ENCODE data around the gene IRF2.

The IRF2 gene

GRCh38 chr4:184453365-184454160 lies 20.8 kb downstream of the IRF2 start:
- Histone ChIP-seq H3K27ac (peak overlapping the region; percentile 81), H3K27me3 (replicated peaks) (no peaks in the 10 kb centered on the region), H3K4me3 (ENCODE audit: low read depth, low read length) (no peak overlapping the region), H3K36me3 (replicated peaks) (no peaks in the 10 kb centered on the region)
- peak; percentile 91 for DNase-seq
- no peak for TF ChIP-seq CTCF (IDR thresholded peaks at IDR 0.05; ENCODE audit: low read depth, low read length, missing control alignments)
- in situ Hi-C loops (cut with HindIII; ENCODE audit: low pct_ligation_motif_present, low sequenced_read_pairs), result no loop called here

DNA sequence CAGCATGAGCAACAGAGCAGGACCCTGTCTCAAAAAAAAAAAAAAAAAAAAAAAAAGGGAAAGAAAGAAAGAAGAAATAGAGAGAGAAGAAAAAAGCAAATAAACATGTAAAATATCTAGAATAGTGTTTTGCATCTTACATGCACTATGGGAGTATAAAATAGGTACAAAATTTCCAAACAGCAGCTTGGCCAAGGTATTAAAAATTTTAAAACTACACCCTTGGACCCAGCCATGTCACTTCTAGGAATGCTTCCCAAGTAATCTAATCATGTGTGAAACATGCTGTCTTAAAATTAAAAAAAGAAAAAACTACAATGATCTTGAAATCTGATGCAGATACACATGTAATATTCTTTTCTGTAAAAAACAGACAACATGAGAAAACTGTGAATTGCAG lies 21.6 kb downstream of the IRF2 start:
- in situ Hi-C loops (cut with HindIII; ENCODE audit: low pct_ligation_motif_present, low sequenced_read_pairs), result no loop called here
- no peak overlapping the region for H3K4me3 ChIP-seq (ENCODE audit: low read depth, low read length)
- H3K27me3 ChIP-seq (replicated peaks), result no peaks in the 10 kb centered on the region
- no peaks in the 10 kb centered on the region for H3K36me3 ChIP-seq (replicated peaks)
- DNase-seq, result no peak
- TF ChIP-seq CTCF (IDR thresholded peaks at IDR 0.05; ENCODE audit: low read depth, low read length, missing control alignments), result no peak
- no peak overlapping the region for H3K27ac ChIP-seq

GRCh38 chr4:184451726-184452125 lies 22.6 kb downstream of the IRF2 start:
- no peak overlapping the region for H3K4me3 ChIP-seq (ENCODE audit: low read depth, low read length)
- in situ Hi-C loops (cut with HindIII; ENCODE audit: low pct_ligation_motif_present, low sequenced_read_pairs), result no loop called here

GRCh38 chr4:184450743-184451535 lies 23.4 kb downstream of the IRF2 start:
- DNase-seq, result no peak
- no peak overlapping the region for H3K4me3 ChIP-seq (ENCODE audit: low read depth, low read length)

More at GRCh38 chr4:184451726-184452125, 22.6 kb downstream of the IRF2 start:
- no peak for TF ChIP-seq CTCF (IDR thresholded peaks at IDR 0.05; ENCODE audit: low read depth, low read length, missing control alignments)
- Histone ChIP-seq H3K36me3 (replicated peaks) (no peaks in the 10 kb centered on the region), H3K27ac (no peak overlapping the region), H3K27me3 (replicated peaks) (no peaks in the 10 kb centered on the region)
- DNase-seq, result no peak

DNA sequence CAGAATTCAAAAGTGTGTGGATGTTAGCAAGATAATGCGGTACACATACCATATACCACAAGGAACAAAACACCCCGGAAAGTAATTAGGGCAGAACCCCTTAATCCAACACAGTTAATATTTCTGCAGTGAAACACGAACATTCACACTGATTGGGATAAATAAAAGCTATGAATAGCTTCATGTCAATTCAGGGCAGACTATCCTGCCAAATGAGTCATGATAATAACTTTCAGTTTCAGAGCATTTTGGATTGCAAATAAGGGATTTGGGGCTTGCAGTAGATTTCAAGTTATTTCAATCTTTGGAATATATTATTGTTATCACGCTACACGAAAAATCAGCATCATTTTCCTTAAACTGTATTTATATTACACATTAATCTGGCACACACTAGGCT lies 24.3 kb downstream of the IRF2 start:
- Histone ChIP-seq H3K4me3 (ENCODE audit: low read depth, low read length) (no peak overlapping the region), H3K27ac (peak overlapping the region; percentile 65), H3K36me3 (replicated peaks) (no peaks in the 10 kb centered on the region), H3K27me3 (replicated peaks) (no peaks in the 10 kb centered on the region)
- DNase-seq, result peak; percentile 25
- in situ Hi-C loops (cut with HindIII; ENCODE audit: low pct_ligation_motif_present, low sequenced_read_pairs), result no loop called here
- TF ChIP-seq CTCF (IDR thresholded peaks at IDR 0.05; ENCODE audit: low read depth, low read length, missing control alignments), result no peak

More at GRCh38 chr4:184450743-184451535, 23.4 kb downstream of the IRF2 start:
- Histone ChIP-seq H3K27me3 (replicated peaks) (no peaks in the 10 kb centered on the region), H3K36me3 (replicated peaks) (no peaks in the 10 kb centered on the region), H3K27ac (no peak overlapping the region)
- no peak for TF ChIP-seq CTCF (IDR thresholded peaks at IDR 0.05; ENCODE audit: low read depth, low read length, missing control alignments)
- in situ Hi-C loops (cut with HindIII; ENCODE audit: low pct_ligation_motif_present, low sequenced_read_pairs), result no loop called here
